HG03432 (cell line): Measurements from ENCODE around the gene DCLRE1B.

Experiments used
- ATAC-seq: cut with Tn5 transposase; IDR thresholded peaks from one replicate; pipeline ENCODE4 v1.9.1; 2021; ENCODE audit warnings: mild to moderate bottlenecking, moderate library complexity; ENCODE audit not compliant: unreplicated experiment

The DCLRE1B gene

GRCh38 chr1:113886417-113887401 lies 18.4 kb upstream of the DCLRE1B start:
- ATAC-seq, result no peak

- no peak for ATAC-seq
Measured at GRCh38 chr1:113887402-113888175, 17.5 kb upstream of the DCLRE1B start, which contains the start of gene BCL2L15. Gene BCL2L15, minus strand, starts transcription at chr1:113887581. Its CDS starts 206 bp downstream, at chr1:113887375.

GRCh38 chr1:113890816-113891215 lies 14.3 kb upstream of the DCLRE1B start:
- no peak for ATAC-seq

- ATAC-seq, result no peak
Measured at GRCh38 chr1:113891631-113892220, 13.4 kb upstream of the DCLRE1B start.

- no peak for ATAC-seq
Measured at GRCh38 chr1:113893267-113893666, 11.9 kb upstream of the DCLRE1B start.

- ATAC-seq, result no peak
Measured at GRCh38 chr1:113895098-113895497, 10.0 kb upstream of the DCLRE1B start.

- no peak for ATAC-seq
Measured at GRCh38 chr1:113895961-113896360, 9.2 kb upstream of the DCLRE1B start.

GRCh38 chr1:113898241-113898814 lies 6.8 kb upstream of the DCLRE1B start:
- no peak for ATAC-seq

- no peak for ATAC-seq
Measured at GRCh38 chr1:113899111-113899510, 6.0 kb upstream of the DCLRE1B start.

- no peak for ATAC-seq
Measured at GRCh38 chr1:113901191-113901590, 3.9 kb upstream of the DCLRE1B start.

- no peak for ATAC-seq
Measured at GRCh38 chr1:113903501-113904292, 1.4 kb upstream of the DCLRE1B start.

GRCh38 chr1:113904293-113904673 lies 843 bp upstream of the DCLRE1B start:
- peak; percentile 33 for ATAC-seq

GRCh38 chr1:113905435-113905861 lies 322 bp downstream of the DCLRE1B start:
- peak; percentile 8 for ATAC-seq

- no peak for ATAC-seq
Measured at GRCh38 chr1:113912594-113913311, 7.6 kb downstream of the DCLRE1B start.

GRCh38 chr1:113913312-113913668 lies 8.2 kb downstream of the DCLRE1B start:
- ATAC-seq, result no peak

GRCh38 chr1:113913887-113914664 lies 8.9 kb downstream of the DCLRE1B start:
- no peak for ATAC-seq

- no peak for ATAC-seq
Measured at GRCh38 chr1:113916974-113917373, 11.8 kb downstream of the DCLRE1B start.

- no peak for ATAC-seq
Measured at GRCh38 chr1:113917400-113918082, 12.4 kb downstream of the DCLRE1B start.
